ENCODE measurements around the gene KRTAP6-2. TPM values are rescaled to one million over a fixed set of nuclear protein-coding genes. Genes with fewer than 3 reads are reported as not detected.

Gene KRTAP6-2
- total RNA-seq, 1 donor from 2014 or later: not detected

DNA sequence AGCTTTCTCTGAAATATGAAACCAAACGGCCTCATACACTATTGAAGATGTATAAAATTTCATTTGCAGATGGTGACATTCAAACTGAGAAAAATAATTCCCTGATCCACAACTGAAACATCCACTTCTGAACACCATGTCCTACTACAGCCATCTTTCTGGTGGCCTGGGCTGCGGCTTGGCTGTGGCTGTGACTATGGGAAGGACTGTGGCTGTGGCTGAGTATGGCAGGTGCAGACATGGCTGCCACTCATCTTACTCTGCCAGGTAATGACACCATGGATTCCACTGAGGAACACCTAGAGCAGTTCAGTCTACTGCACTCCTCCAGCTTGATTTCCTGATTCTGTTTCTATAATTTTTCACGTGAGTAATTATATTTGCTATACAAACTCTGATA is 21.8 kb upstream of the KRTAP6-2 start, which contains the start of gene KRTAP20-4:
Gene KRTAP20-4 (plus strand): TSS at position 106 of the 400 bp plus-strand sequence.
- no peak for DNase-seq (ENCODE audit: low spot score)
- Histone ChIP-seq H3K36me3 (no peaks in the 10 kb centered on the region), H3K4me3 (no peak within 1 kb of the TSS), H3K9ac (no peak within 1 kb of the TSS), H3K4me1 (no peaks in the 10 kb centered on the region), H3K27me3 (no peaks in the 10 kb centered on the region), H3F3A (ENCODE audit: low read depth) (no peaks in the 10 kb centered on the region), H4K20me1 (ENCODE audit: low read depth) (no peaks in the 10 kb centered on the region), H2AFZ (replicated peaks) (no peak within 1 kb of the TSS), H3K4me2 (no peak within 1 kb of the TSS), H3K79me2 (ENCODE audit: low read depth) (no peaks in the 10 kb centered on the region), H3K9me3 (ENCODE audit: low read depth) (peaks cover 15% of the 10 kb centered on the region), H3K27ac (no peak within 1 kb of the TSS)
- Mint-ChIP-seq H3K27ac (no peak within 1 kb of the TSS), H3K4me3 (no peak within 1 kb of the TSS), H3K4me1 (no peaks in the 10 kb centered on the region), H3K9me3 (peaks cover 3% of the 10 kb centered on the region), H3K27me3 (ENCODE audit: insufficient read depth, low read depth) (peaks cover 2% of the 10 kb centered on the region), H3K36me3 (no peaks in the 10 kb centered on the region)
- no peak for TF ChIP-seq EZH2phosphoT487 (IDR thresholded peaks at IDR 0.05)
- TF ChIP-seq CTCF (IDR thresholded peaks at IDR 0.05): no peak
- no peak for TF ChIP-seq EZH2 (IDR thresholded peaks at IDR 0.05)

- Mint-ChIP-seq H3K9me3 (peaks cover 3% of the 10 kb centered on the region), H3K27ac (no peak overlapping the region), H3K4me3 (no peak overlapping the region), H3K27me3 (ENCODE audit: insufficient read depth, low read depth) (peaks cover 2% of the 10 kb centered on the region), H3K36me3 (no peaks in the 10 kb centered on the region), H3K4me1 (no peaks in the 10 kb centered on the region)
- TF ChIP-seq EZH2 (IDR thresholded peaks at IDR 0.05) (no peak), EZH2phosphoT487 (IDR thresholded peaks at IDR 0.05) (no peak), CTCF (IDR thresholded peaks at IDR 0.05) (no peak)
- no peak overlapping the region for H3K4me3 ChIP-seq
- no peak for DNase-seq (ENCODE audit: low spot score)
- H3K9me3 ChIP-seq (ENCODE audit: low read depth): peaks cover 15% of the 10 kb centered on the region
- no peaks in the 10 kb centered on the region for H4K20me1 ChIP-seq (ENCODE audit: low read depth)
- no peak overlapping the region for H3K4me2 ChIP-seq
- no peak overlapping the region for H3K9ac ChIP-seq
- no peaks in the 10 kb centered on the region for H3F3A ChIP-seq (ENCODE audit: low read depth)
- H2AFZ ChIP-seq (replicated peaks): no peak overlapping the region
- H3K27me3 ChIP-seq: no peaks in the 10 kb centered on the region
- no peak overlapping the region for H3K27ac ChIP-seq
- H3K4me1 ChIP-seq: no peaks in the 10 kb centered on the region
- no peaks in the 10 kb centered on the region for H3K36me3 ChIP-seq
- no peaks in the 10 kb centered on the region for H3K79me2 ChIP-seq (ENCODE audit: low read depth)
These were observed 21.4 kb upstream of the KRTAP6-2 start for GRCh38 chr21:30620080-30620479.

DNA sequence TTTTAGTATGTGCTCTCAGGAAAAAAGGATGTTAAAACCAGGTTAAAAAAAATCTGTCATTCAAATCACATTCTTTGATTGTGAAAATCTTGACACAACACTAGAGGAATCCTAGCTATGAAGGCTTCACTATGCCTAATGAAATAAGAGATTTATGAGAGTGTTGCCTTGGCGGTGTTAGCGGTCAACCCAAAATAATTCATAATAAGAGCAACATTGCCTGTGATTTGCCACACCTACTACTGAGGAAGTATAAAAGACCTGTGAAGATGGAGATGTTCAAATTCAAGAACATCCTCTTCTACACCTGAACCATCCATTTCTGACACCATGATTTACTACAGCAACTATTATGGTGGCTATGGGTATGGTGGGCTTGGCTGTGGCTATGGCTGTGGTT is 17.4 kb upstream of the KRTAP6-2 start, which contains the start of gene KRTAP20-1:
Gene KRTAP20-1 (plus strand): TSS at position 301 of the 400 bp plus-strand sequence. CDS start 30 bp downstream, at position 331.
- H3K36me3 ChIP-seq: no peaks in the 10 kb centered on the region
- no peak within 1 kb of the TSS for H3K27ac ChIP-seq
- TF ChIP-seq EZH2phosphoT487 (IDR thresholded peaks at IDR 0.05): no peak
- no peak for TF ChIP-seq CTCF (IDR thresholded peaks at IDR 0.05)
- TF ChIP-seq EZH2 (IDR thresholded peaks at IDR 0.05): no peak
- DNase-seq (ENCODE audit: low spot score): no peak
- H3K4me3 ChIP-seq: no peak within 1 kb of the TSS
- H4K20me1 ChIP-seq (ENCODE audit: low read depth): no peaks in the 10 kb centered on the region
- Mint-ChIP-seq H3K27me3 (ENCODE audit: insufficient read depth, low read depth) (no peaks in the 10 kb centered on the region), H3K9me3 (no peaks in the 10 kb centered on the region), H3K4me3 (no peak within 1 kb of the TSS), H3K36me3 (no peaks in the 10 kb centered on the region), H3K27ac (no peak within 1 kb of the TSS), H3K4me1 (no peaks in the 10 kb centered on the region)
- H3K4me1 ChIP-seq: no peaks in the 10 kb centered on the region
- H3K9me3 ChIP-seq (ENCODE audit: low read depth): peaks cover 32% of the 10 kb centered on the region
- no peaks in the 10 kb centered on the region for H3F3A ChIP-seq (ENCODE audit: low read depth)
- no peak within 1 kb of the TSS for H3K4me2 ChIP-seq
- no peaks in the 10 kb centered on the region for H3K27me3 ChIP-seq
- H3K79me2 ChIP-seq (ENCODE audit: low read depth): no peaks in the 10 kb centered on the region
- H2AFZ ChIP-seq (replicated peaks): no peak within 1 kb of the TSS
- no peak within 1 kb of the TSS for H3K9ac ChIP-seq
